Stimulated activated CD4-positive, alpha-beta T cell treated with anti-CD3 and anti-CD28 coated beads, Interleukin-15, amount 100 ng/mL, for 1 hour (primary cell): Measurements from ENCODE around the gene GPR52.

Source experiments
- DNase-seq, 2 donors: peaks; one replicate each; pipeline ENCODE4 v3.0.0-alpha.2; 2020; ENCODE audit warnings: low read depth in 1 of 2, low spot score in 1 of 2

The GPR52 gene

GRCh38 chr1:174465855-174466254 is 18.1 kb downstream of the GPR52 start:
- DNase-seq, result no peak

GRCh38 chr1:174466607-174467006 is 18.8 kb downstream of the GPR52 start:
- DNase-seq, result no peak

GRCh38 chr1:174469052-174469451 is 21.3 kb downstream of the GPR52 start:
- DNase-seq, result no peak

- no peak for DNase-seq
Observed at GRCh38 chr1:174469687-174470086, 21.9 kb downstream of the GPR52 start.

- no peak for DNase-seq
Observed at GRCh38 chr1:174479281-174479680, 31.5 kb downstream of the GPR52 start.

- DNase-seq, result no peak
Observed at GRCh38 chr1:174480324-174480723, 32.6 kb downstream of the GPR52 start.

GRCh38 chr1:174491606-174492005 is 43.8 kb downstream of the GPR52 start:
- no peak for DNase-seq

GRCh38 chr1:174497478-174497877 is 49.7 kb downstream of the GPR52 start:
- DNase-seq, result no peak
